ENCODE measurements around the gene ITPK1. TPM values are rescaled to one million over a fixed set of nuclear protein-coding genes. Genes with fewer than 3 reads are reported as not detected.

Gene ITPK1
- total RNA-seq, 1 donor from 2014 or later, result 112 TPM

DNA sequence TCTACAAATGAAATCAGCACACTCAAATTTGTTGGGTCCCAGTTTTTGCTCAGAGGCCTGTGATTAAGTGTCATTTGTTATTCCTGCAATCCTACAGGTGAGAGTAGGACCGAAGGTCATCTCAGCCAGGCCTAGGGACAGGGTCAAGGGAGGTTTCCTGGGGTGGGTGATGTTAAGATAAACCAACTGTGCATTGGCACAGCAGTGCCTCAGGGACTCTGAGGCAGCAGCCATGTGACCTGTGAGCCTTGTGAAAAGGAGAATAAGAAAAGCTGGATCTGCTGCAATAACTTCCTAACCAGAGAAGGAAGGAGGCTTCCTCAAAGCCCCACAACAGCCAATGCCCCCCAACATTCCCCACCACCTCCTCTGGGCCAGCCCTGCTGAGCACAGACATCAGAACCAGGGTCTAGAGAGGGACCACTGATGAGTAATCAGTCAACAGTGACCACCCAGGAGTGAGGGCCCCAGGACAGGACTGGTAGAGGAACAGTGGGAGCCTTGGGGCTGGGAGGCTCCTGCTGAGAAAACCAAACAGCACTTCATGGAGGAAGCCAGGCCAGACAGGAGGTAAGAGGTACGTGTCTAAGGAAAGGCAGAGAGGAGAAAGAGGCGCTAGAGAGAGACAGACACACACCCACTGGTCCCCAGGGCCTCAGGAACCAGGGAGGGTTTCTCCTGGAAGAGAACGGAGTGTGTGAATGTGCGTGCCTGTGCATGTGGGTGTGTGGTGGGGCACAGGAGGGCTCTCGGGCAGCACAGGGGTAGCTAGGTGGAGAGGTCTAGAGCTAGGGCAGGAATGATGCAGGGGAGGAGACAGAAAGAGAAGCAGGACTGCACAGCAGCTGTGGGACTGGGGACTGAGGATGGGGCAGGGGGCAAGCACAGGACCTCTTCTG, 82.4 kb downstream of the ITPK1 start:
- no peaks in the 10 kb centered on the region for H3K9me3 ChIP-seq (replicated peaks)
- DNase-seq, result no peak
- H3K36me3 ChIP-seq, result no peaks in the 10 kb centered on the region
- H3K27ac ChIP-seq (replicated peaks), result peak overlapping the region; percentile 94
- no peak overlapping the region for H3K4me3 ChIP-seq
- TF ChIP-seq, protein P1, sequence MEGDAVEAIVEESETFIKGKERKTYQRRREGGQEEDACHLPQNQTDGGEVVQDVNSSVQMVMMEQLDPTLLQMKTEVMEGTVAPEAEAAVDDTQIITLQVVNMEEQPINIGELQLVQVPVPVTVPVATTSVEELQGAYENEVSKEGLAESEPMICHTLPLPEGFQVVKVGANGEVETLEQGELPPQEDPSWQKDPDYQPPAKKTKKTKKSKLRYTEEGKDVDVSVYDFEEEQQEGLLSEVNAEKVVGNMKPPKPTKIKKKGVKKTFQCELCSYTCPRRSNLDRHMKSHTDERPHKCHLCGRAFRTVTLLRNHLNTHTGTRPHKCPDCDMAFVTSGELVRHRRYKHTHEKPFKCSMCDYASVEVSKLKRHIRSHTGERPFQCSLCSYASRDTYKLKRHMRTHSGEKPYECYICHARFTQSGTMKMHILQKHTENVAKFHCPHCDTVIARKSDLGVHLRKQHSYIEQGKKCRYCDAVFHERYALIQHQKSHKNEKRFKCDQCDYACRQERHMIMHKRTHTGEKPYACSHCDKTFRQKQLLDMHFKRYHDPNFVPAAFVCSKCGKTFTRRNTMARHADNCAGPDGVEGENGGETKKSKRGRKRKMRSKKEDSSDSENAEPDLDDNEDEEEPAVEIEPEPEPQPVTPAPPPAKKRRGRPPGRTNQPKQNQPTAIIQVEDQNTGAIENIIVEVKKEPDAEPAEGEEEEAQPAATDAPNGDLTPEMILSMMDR (IDR thresholded peaks at IDR 0.05; ENCODE audit: borderline replicate concordance), result no peak
- H3K4me1 ChIP-seq, result peaks cover 93% of the 10 kb centered on the region
- no peaks in the 10 kb centered on the region for H3K27me3 ChIP-seq (ENCODE audit: low read depth)
- intact Hi-C loops (cut with micrococcal nuclease), result no loop called here

DNA sequence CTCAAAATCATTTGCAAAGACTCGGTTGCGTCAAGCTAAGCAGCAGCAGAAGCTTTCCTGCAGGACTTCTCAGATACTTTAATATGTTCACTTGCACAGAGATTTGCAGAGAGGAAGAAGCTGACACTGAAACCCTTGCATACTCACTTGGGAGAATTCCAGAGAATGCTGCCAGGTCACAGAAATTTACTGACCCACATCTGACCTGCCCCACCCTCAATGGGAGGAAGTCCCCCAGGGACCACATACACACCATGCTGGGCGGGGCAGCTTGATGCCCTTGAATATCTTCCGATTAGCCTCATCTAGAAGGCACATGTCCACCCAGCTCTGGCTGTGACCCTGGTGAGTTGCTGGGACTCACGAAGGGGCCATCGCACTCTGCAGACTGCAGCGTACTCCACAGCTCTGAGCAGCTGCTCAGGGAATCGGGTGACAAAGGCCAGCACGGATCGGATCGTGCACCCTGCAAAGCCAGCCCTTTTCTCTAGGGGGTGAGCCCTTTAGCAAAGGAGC, 83.2 kb downstream of the ITPK1 start:
- H3K27ac ChIP-seq (replicated peaks), result peak overlapping the region; percentile 94
- H3K27me3 ChIP-seq (ENCODE audit: low read depth), result no peaks in the 10 kb centered on the region
- no peaks in the 10 kb centered on the region for H3K36me3 ChIP-seq
- H3K9me3 ChIP-seq (replicated peaks), result no peaks in the 10 kb centered on the region
- intact Hi-C loops (cut with micrococcal nuclease), result no loop called here
- H3K4me3 ChIP-seq, result no peak overlapping the region
- peaks cover 93% of the 10 kb centered on the region for H3K4me1 ChIP-seq
- DNase-seq, result no peak
- TF ChIP-seq, protein P1 (IDR thresholded peaks at IDR 0.05; ENCODE audit: borderline replicate concordance), result no peak

GRCh38 chr14:93031505-93032315, 84.0 kb downstream of the ITPK1 start:
- no peak overlapping the region for H3K4me3 ChIP-seq
- H3K27ac ChIP-seq (replicated peaks), result peak overlapping the region; percentile 94
- TF ChIP-seq, protein P1 (IDR thresholded peaks at IDR 0.05; ENCODE audit: borderline replicate concordance), result no peak
- intact Hi-C loops (cut with micrococcal nuclease), result no loop called here
- H3K36me3 ChIP-seq, result no peaks in the 10 kb centered on the region
- H3K27me3 ChIP-seq (ENCODE audit: low read depth), result no peaks in the 10 kb centered on the region
- no peaks in the 10 kb centered on the region for H3K9me3 ChIP-seq (replicated peaks)
- H3K4me1 ChIP-seq, result peaks cover 86% of the 10 kb centered on the region
- DNase-seq, result no peak

GRCh38 chr14:93030761-93031160, 85.0 kb downstream of the ITPK1 start:
- Histone ChIP-seq H3K36me3 (no peaks in the 10 kb centered on the region), H3K27me3 (ENCODE audit: low read depth) (no peaks in the 10 kb centered on the region), H3K9me3 (replicated peaks) (no peaks in the 10 kb centered on the region), H3K4me3 (no peak overlapping the region), H3K4me1 (peaks cover 77% of the 10 kb centered on the region), H3K27ac (replicated peaks) (no peak overlapping the region)
- DNase-seq, result no peak
- TF ChIP-seq, protein P1 (IDR thresholded peaks at IDR 0.05; ENCODE audit: borderline replicate concordance), result no peak
- intact Hi-C loops (cut with micrococcal nuclease), result no loop called here

GRCh38 chr14:93029911-93030508, 85.7 kb downstream of the ITPK1 start:
- H3K4me1 ChIP-seq, result peaks cover 70% of the 10 kb centered on the region

More at GRCh38 chr14:93029911-93030508, 85.7 kb downstream of the ITPK1 start:
- Histone ChIP-seq H3K27me3 (ENCODE audit: low read depth) (no peaks in the 10 kb centered on the region), H3K9me3 (replicated peaks) (no peaks in the 10 kb centered on the region), H3K4me3 (no peak overlapping the region), H3K27ac (replicated peaks) (no peak overlapping the region), H3K36me3 (no peaks in the 10 kb centered on the region)
- intact Hi-C loops (cut with micrococcal nuclease), result no loop called here
- TF ChIP-seq, protein P1 (IDR thresholded peaks at IDR 0.05; ENCODE audit: borderline replicate concordance), result no peak
- DNase-seq, result no peak
